ENCODE results near the gene TMEM258.

- TF ChIP-seq CTCF (IDR thresholded peaks at IDR 0.05) (no peak), POLR2A (IDR thresholded peaks at IDR 0.05) (no peak), POLR2AphosphoS5 (IDR thresholded peaks at IDR 0.05) (no peak)
These were observed 36.3 kb downstream of the TMEM258 start for GRCh38 chr11:61756147-61756451.
